Measurements from ENCODE around the gene PRKAG2.

- TF ChIP-seq GATA2 (IDR thresholded peaks at IDR 0.05; ENCODE audit: low read depth, low read length) (no peak), GATA3 (IDR thresholded peaks at IDR 0.05; ENCODE audit: low read depth, low read length) (no peak)
These were observed 32.7 kb downstream of the PRKAG2 start for GRCh38 chr7:151844071-151844824.

All from SH-SY5Y (cell line).